NCI-H748 treated with DMSO at 0.1 percent for 48 hours (cell line): ENCODE data around the gene RERE.

Experiments used
- DNase-seq: peaks from one replicate; lab custom pipeline; 2025; lab: John Stamatoyannopoulos, UW

Gene RERE

GRCh38 chr1:8361198-8361849 is 456.1 kb downstream of the RERE start:
- no peak for DNase-seq

GRCh38 chr1:8360493-8361197 is 456.8 kb downstream of the RERE start:
- DNase-seq = no peak

- no peak for DNase-seq
Measured at GRCh38 chr1:8359617-8360481, 457.6 kb downstream of the RERE start.

GRCh38 chr1:8358897-8359616 is 458.4 kb downstream of the RERE start:
- no peak for DNase-seq

GRCh38 chr1:8358241-8358896 is 459.1 kb downstream of the RERE start:
- no peak for DNase-seq

GRCh38 chr1:8357329-8358101 is 459.9 kb downstream of the RERE start:
- DNase-seq = no peak

- DNase-seq = no peak
Measured at GRCh38 chr1:8356256-8357209, 460.9 kb downstream of the RERE start.

- DNase-seq = no peak
Measured at GRCh38 chr1:8355439-8356255, 461.8 kb downstream of the RERE start.

GRCh38 chr1:8354038-8354437 is 463.4 kb downstream of the RERE start:
- no peak for DNase-seq

- no peak for DNase-seq
Measured at GRCh38 chr1:8352886-8353785, 464.3 kb downstream of the RERE start.

GRCh38 chr1:8352471-8352845 is 465.0 kb downstream of the RERE start:
- DNase-seq = no peak

- DNase-seq = no peak
Measured at GRCh38 chr1:8351693-8352470, 465.6 kb downstream of the RERE start.

- no peak for DNase-seq
Measured at GRCh38 chr1:8350914-8351684, 466.3 kb downstream of the RERE start.

- no peak for DNase-seq
Measured at GRCh38 chr1:8349961-8350360, 467.5 kb downstream of the RERE start.

GRCh38 chr1:8349473-8349865 is 468.0 kb downstream of the RERE start:
- DNase-seq = no peak

- DNase-seq = peak; percentile 11
Measured at GRCh38 chr1:8348777-8349472, 468.5 kb downstream of the RERE start.
